ENCODE measurements around the gene KCNE5. TPM values are rescaled to one million over a fixed set of nuclear protein-coding genes. Genes with fewer than 3 reads are reported as not detected.

KCNE5 gene
- total RNA-seq, 1 donor, result 0.36 TPM

DNA sequence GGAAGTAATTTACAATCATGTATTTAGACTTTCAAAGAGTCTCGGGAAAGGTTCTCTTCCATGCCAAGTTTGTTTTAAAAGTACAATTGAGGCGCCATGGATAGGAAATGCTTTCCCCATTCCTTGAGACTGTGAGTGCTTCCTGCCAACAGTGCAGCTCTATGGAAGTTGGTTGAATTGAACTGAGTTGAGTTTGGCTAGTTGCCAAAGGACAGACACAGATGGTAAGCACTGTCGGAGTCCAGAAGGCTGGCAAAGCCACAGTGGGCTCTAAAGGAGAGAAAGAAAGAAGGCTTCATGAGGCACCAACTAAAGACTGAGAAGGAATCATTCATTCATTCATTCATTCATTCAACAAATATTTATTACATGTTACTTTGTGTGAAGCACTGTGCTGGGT lies 4.3 kb upstream of the KCNE5 start:
- H3K27me3 ChIP-seq (ENCODE audit: insufficient read depth, low read length), result peaks cover 8% of the 10 kb centered on the region
- peaks cover 4% of the 10 kb centered on the region for H4K20me1 ChIP-seq (ENCODE audit: insufficient read depth, low read length)
- no peak for DNase-seq (ENCODE audit: insufficient read length, low spot score, missing footprints)
- H2AFZ ChIP-seq (ENCODE audit: low read length), result no peak overlapping the region
- no peak overlapping the region for H3K4me2 ChIP-seq (ENCODE audit: insufficient read depth, low read length)
- no peaks in the 10 kb centered on the region for H3K36me3 ChIP-seq (ENCODE audit: insufficient read depth, low read length)
- no peaks in the 10 kb centered on the region for H3K9me3 ChIP-seq (ENCODE audit: low read depth, low read length)
- no peak overlapping the region for H3K4me3 ChIP-seq (ENCODE audit: insufficient read depth, low read length)
- H3K4me1 ChIP-seq (ENCODE audit: insufficient read depth, low read length), result no peaks in the 10 kb centered on the region
- no peak overlapping the region for H3K27ac ChIP-seq (ENCODE audit: low read depth, low read length)
- TF ChIP-seq CTCF (IDR thresholded peaks at IDR 0.05; ENCODE audit: extremely low read depth, low read depth, low read length), result no peak
- no peaks in the 10 kb centered on the region for H3K79me2 ChIP-seq (ENCODE audit: insufficient read depth, low read length)

GRCh38 chrX:109626637-109627036 lies 1.7 kb upstream of the KCNE5 start:
- H3K79me2 ChIP-seq (ENCODE audit: insufficient read depth, low read length), result no peaks in the 10 kb centered on the region
- TF ChIP-seq CTCF (IDR thresholded peaks at IDR 0.05; ENCODE audit: extremely low read depth, low read depth, low read length), result no peak

DNA sequence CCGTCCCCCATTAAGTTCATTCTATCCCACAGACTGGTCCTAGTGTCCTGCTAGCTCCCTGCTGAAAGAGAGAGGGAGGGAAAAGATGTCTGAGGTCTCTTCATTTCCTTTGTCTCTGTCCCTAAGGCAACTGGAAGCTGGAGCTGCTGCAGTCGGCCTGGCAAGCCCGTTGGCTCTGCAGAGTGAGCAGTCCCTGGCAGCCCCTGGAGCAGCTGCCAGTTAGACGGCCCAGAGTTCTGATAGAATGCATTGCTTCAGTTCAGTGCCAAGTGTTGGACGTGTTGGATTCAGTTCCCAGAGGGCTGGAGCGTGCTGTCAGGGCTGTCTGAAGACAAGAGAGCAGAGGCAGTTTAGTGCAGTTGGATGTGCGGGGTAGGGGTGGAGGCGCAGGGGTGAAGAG lies 975 bp downstream of the KCNE5 start:
- Histone ChIP-seq H3K4me3 (ENCODE audit: insufficient read depth, low read length) (no peak overlapping the region), H3K9me3 (ENCODE audit: low read depth, low read length) (no peaks in the 10 kb centered on the region), H4K20me1 (ENCODE audit: insufficient read depth, low read length) (peaks cover 3% of the 10 kb centered on the region), H3K36me3 (ENCODE audit: insufficient read depth, low read length) (no peaks in the 10 kb centered on the region), H3K27me3 (ENCODE audit: insufficient read depth, low read length) (peaks cover 7% of the 10 kb centered on the region), H2AFZ (ENCODE audit: low read length) (no peak overlapping the region), H3K27ac (ENCODE audit: low read depth, low read length) (no peak overlapping the region), H3K4me2 (ENCODE audit: insufficient read depth, low read length) (no peak overlapping the region), H3K79me2 (ENCODE audit: insufficient read depth, low read length) (no peaks in the 10 kb centered on the region), H3K4me1 (ENCODE audit: insufficient read depth, low read length) (no peaks in the 10 kb centered on the region)
- no peak for TF ChIP-seq CTCF (IDR thresholded peaks at IDR 0.05; ENCODE audit: extremely low read depth, low read depth, low read length)
- no peak for DNase-seq (ENCODE audit: insufficient read length, low spot score, missing footprints)

More at GRCh38 chrX:109626637-109627036, 1.7 kb upstream of the KCNE5 start:
- H3K9me3 ChIP-seq (ENCODE audit: low read depth, low read length), result no peaks in the 10 kb centered on the region
- peaks cover 5% of the 10 kb centered on the region for H4K20me1 ChIP-seq (ENCODE audit: insufficient read depth, low read length)
- no peak overlapping the region for H2AFZ ChIP-seq (ENCODE audit: low read length)
- no peak for DNase-seq (ENCODE audit: insufficient read length, low spot score, missing footprints)
- H3K4me3 ChIP-seq (ENCODE audit: insufficient read depth, low read length), result no peak overlapping the region
- H3K4me1 ChIP-seq (ENCODE audit: insufficient read depth, low read length), result no peaks in the 10 kb centered on the region
- no peak overlapping the region for H3K27ac ChIP-seq (ENCODE audit: low read depth, low read length)
- no peak overlapping the region for H3K4me2 ChIP-seq (ENCODE audit: insufficient read depth, low read length)
- peaks cover 8% of the 10 kb centered on the region for H3K27me3 ChIP-seq (ENCODE audit: insufficient read depth, low read length)
- no peaks in the 10 kb centered on the region for H3K36me3 ChIP-seq (ENCODE audit: insufficient read depth, low read length)

- no peak overlapping the region for H3K4me2 ChIP-seq (ENCODE audit: insufficient read depth, low read length)
- no peak for DNase-seq (ENCODE audit: insufficient read length, low spot score, missing footprints)
- no peak overlapping the region for H2AFZ ChIP-seq (ENCODE audit: low read length)
- H3K36me3 ChIP-seq (ENCODE audit: insufficient read depth, low read length), result no peaks in the 10 kb centered on the region
- H3K4me1 ChIP-seq (ENCODE audit: insufficient read depth, low read length), result no peaks in the 10 kb centered on the region
- H3K4me3 ChIP-seq (ENCODE audit: insufficient read depth, low read length), result no peak overlapping the region
- H3K79me2 ChIP-seq (ENCODE audit: insufficient read depth, low read length), result no peaks in the 10 kb centered on the region
- H4K20me1 ChIP-seq (ENCODE audit: insufficient read depth, low read length), result peaks cover 3% of the 10 kb centered on the region
- no peaks in the 10 kb centered on the region for H3K9me3 ChIP-seq (ENCODE audit: low read depth, low read length)
- no peak overlapping the region for H3K27ac ChIP-seq (ENCODE audit: low read depth, low read length)
- TF ChIP-seq CTCF (IDR thresholded peaks at IDR 0.05; ENCODE audit: extremely low read depth, low read depth, low read length), result no peak
- H3K27me3 ChIP-seq (ENCODE audit: insufficient read depth, low read length), result peaks cover 7% of the 10 kb centered on the region
Measured at GRCh38 chrX:109622270-109622669, 2.7 kb downstream of the KCNE5 start.

All from osteoblast (primary cell).